ENCODE results near the gene ACVRL1. TPM values are rescaled to one million over a fixed set of nuclear protein-coding genes. Genes with fewer than 3 reads are reported as not detected.

The ACVRL1 gene
- total RNA-seq, 1 experiment from 2014 or later = 4.1 TPM

GRCh38 chr12:51898506-51898905 lies 8.8 kb upstream of the ACVRL1 start:
- no peak for DNase-seq (ENCODE audit: low spot score)

GRCh38 chr12:51898937-51899336 lies 8.4 kb upstream of the ACVRL1 start:
- peak; percentile 73 for DNase-seq (ENCODE audit: low spot score)

GRCh38 chr12:51900323-51900889 lies 6.9 kb upstream of the ACVRL1 start:
- no peak for DNase-seq (ENCODE audit: low spot score)

GRCh38 chr12:51901121-51901817 lies 6.0 kb upstream of the ACVRL1 start:
- DNase-seq (ENCODE audit: low spot score) = no peak

- no peak for DNase-seq (ENCODE audit: low spot score)
Observed at GRCh38 chr12:51901881-51902280, 5.4 kb upstream of the ACVRL1 start.

- DNase-seq (ENCODE audit: low spot score) = no peak
Observed at GRCh38 chr12:51904951-51905470, 2.3 kb upstream of the ACVRL1 start.

- DNase-seq (ENCODE audit: low spot score) = no peak
Observed at GRCh38 chr12:51905471-51906429, 1.6 kb upstream of the ACVRL1 start.

- DNase-seq (ENCODE audit: low spot score) = no peak
Observed at GRCh38 chr12:51906430-51907082, 748 bp upstream of the ACVRL1 start.

- DNase-seq (ENCODE audit: low spot score) = no peak
Observed at GRCh38 chr12:51907856-51908425, 637 bp downstream of the ACVRL1 start.

- no peak for DNase-seq (ENCODE audit: low spot score)
Observed at GRCh38 chr12:51908876-51909592, 1.7 kb downstream of the ACVRL1 start.

GRCh38 chr12:51910168-51910567 lies 2.9 kb downstream of the ACVRL1 start:
- DNase-seq (ENCODE audit: low spot score) = no peak

- DNase-seq (ENCODE audit: low spot score) = no peak
Observed at GRCh38 chr12:51910691-51911090, 3.4 kb downstream of the ACVRL1 start.

- DNase-seq (ENCODE audit: low spot score) = no peak
Observed at GRCh38 chr12:51911307-51911706, 4.0 kb downstream of the ACVRL1 start.

GRCh38 chr12:51911788-51912711 lies 4.7 kb downstream of the ACVRL1 start:
- DNase-seq (ENCODE audit: low spot score) = peak; percentile 70

GRCh38 chr12:51913071-51914033 lies 6.0 kb downstream of the ACVRL1 start:
- DNase-seq (ENCODE audit: low spot score) = no peak

- no peak for DNase-seq (ENCODE audit: low spot score)
Observed at GRCh38 chr12:51914034-51914923, 7.0 kb downstream of the ACVRL1 start.

GRCh38 chr12:51915003-51915625 lies 7.8 kb downstream of the ACVRL1 start:
- DNase-seq (ENCODE audit: low spot score) = no peak

All from H4 (cell line).